HG03575 (cell line): ENCODE results near the gene FAM9A.
"Not testable (repeated sequence)": the region's sequence is repeated elsewhere in the genome, so short reads cannot be mapped to it uniquely, and the experiment has no call there.

Experiments
- ATAC-seq: cut with Tn5 transposase; IDR thresholded peaks from one replicate; pipeline ENCODE4 v1.9.1; 2021; ENCODE audit not compliant: unreplicated experiment, insufficient number of reproducible peaks, low FRiP score; ENCODE audit errors: extremely low read depth

FAM9A gene

GRCh38 chrX:8808661-8809060, 7.5 kb upstream of the FAM9A start:
- no peak for ATAC-seq

GRCh38 chrX:8805974-8806373, 4.8 kb upstream of the FAM9A start:
- ATAC-seq = no peak

GRCh38 chrX:8805046-8805445, 3.9 kb upstream of the FAM9A start:
- no peak for ATAC-seq

GRCh38 chrX:8803326-8803725, 2.1 kb upstream of the FAM9A start:
- ATAC-seq = no peak

- ATAC-seq = not testable (repeated sequence)
Observed at GRCh38 chrX:8800351-8800750, 832 bp downstream of the FAM9A start.

- ATAC-seq = not testable (repeated sequence)
Observed at GRCh38 chrX:8799281-8799680, 1.9 kb downstream of the FAM9A start.

GRCh38 chrX:8798702-8799101, 2.5 kb downstream of the FAM9A start:
- ATAC-seq = not testable (repeated sequence)

- ATAC-seq = not testable (repeated sequence)
Observed at GRCh38 chrX:8787119-8787518, 14.1 kb downstream of the FAM9A start.

- ATAC-seq = no peak
Observed at GRCh38 chrX:8784162-8784561, 17.0 kb downstream of the FAM9A start.

GRCh38 chrX:8783714-8784098, 17.5 kb downstream of the FAM9A start:
- ATAC-seq = no peak

- ATAC-seq = no peak
Observed at GRCh38 chrX:8783097-8783713, 18.0 kb downstream of the FAM9A start.

GRCh38 chrX:8782595-8782994, 18.6 kb downstream of the FAM9A start:
- ATAC-seq = no peak

- not testable (repeated sequence) for ATAC-seq
Observed at GRCh38 chrX:8781921-8782320, 19.3 kb downstream of the FAM9A start.

- no peak for ATAC-seq
Observed at GRCh38 chrX:8773117-8773516, 28.1 kb downstream of the FAM9A start.

- ATAC-seq = no peak
Observed at GRCh38 chrX:8760021-8760420, 41.2 kb downstream of the FAM9A start.

- ATAC-seq = not testable (repeated sequence)
Observed at GRCh38 chrX:8758706-8759105, 42.5 kb downstream of the FAM9A start.

GRCh38 chrX:8757609-8758389, 43.4 kb downstream of the FAM9A start:
- not testable (repeated sequence) for ATAC-seq

GRCh38 chrX:8755813-8756212, 45.4 kb downstream of the FAM9A start:
- no peak for ATAC-seq

- ATAC-seq = no peak
Observed at GRCh38 chrX:8755116-8755515, 46.1 kb downstream of the FAM9A start.

GRCh38 chrX:8749697-8750096, 51.5 kb downstream of the FAM9A start:
- ATAC-seq = no peak

- no peak for ATAC-seq
Observed at GRCh38 chrX:8748855-8749254, 52.3 kb downstream of the FAM9A start.
